HEK293 (cell line): ENCODE measurements around the gene CLCN2.

Experiments
- CTCF ChIA-PET: fragments of 350-600 bp; formaldehyde crosslinking; extraction: SDS; loops from one replicate; lab custom pipeline; 2021; ENCODE audit warnings: antibody characterized with exemption; lab: Yijun Ruan, JAX
- POLR2A ChIA-PET: fragments of 300-600 bp; formaldehyde crosslinking; extraction: SDS; loops from one replicate; lab custom pipeline; 2020; ENCODE audit warnings: antibody characterized with exemption, inconsistent platforms; lab: Yijun Ruan, JAX
- H3K27ac ChIP-seq: fragments of 200-500 bp; sonication (Bioruptor generic); 2 replicates; pipeline ENCODE4 v1.5.1; 2014; ENCODE audit warnings: low read depth, low read length, control low read depth, inconsistent platforms; ENCODE audit errors: extremely low read depth
- H3K36me3 ChIP-seq, 2 experiments: fragments of 200-500 bp in 1 of 2; sonication (Bioruptor generic) in 1 of 2; 1 replicate in 1 of 2; 2 replicates in 1 of 2; pipeline ENCODE4 v1.5.1; 2014 to 2017; ENCODE audit warnings: inconsistent platforms in 2 of 2, low read length in 2 of 2; ENCODE audit not compliant: control insufficient read depth in 2 of 2, insufficient read depth in 1 of 2
- H3K4me1 ChIP-seq: fragments of 200-500 bp; sonication (Bioruptor generic); 2 replicates; pipeline ENCODE4 v1.5.1; 2014; ENCODE audit warnings: mild to moderate bottlenecking, low read length, inconsistent platforms; ENCODE audit not compliant: control insufficient read depth, insufficient read depth
- H3K4me3 ChIP-seq: 2 replicates; pipeline ENCODE4 v1.5.1; 2011; ENCODE audit warnings: low read depth, mild to moderate bottlenecking, control low read depth, low read length, moderate library complexity
- H3K9me3 ChIP-seq: fragments of 200-500 bp; sonication (Bioruptor generic); 2 replicates; pipeline ENCODE4 v1.5.1; 2014; ENCODE audit warnings: low read depth, low read length, inconsistent platforms; ENCODE audit not compliant: control insufficient read depth, insufficient read depth
- ELK4 ChIP-seq: IDR thresholded peaks from 2 replicates; pipeline ENCODE4 v1.6.1; 2011; ENCODE audit warnings: mild to moderate bottlenecking, low read depth, low read length, borderline replicate concordance
- GLI2 ChIP-seq: fragments of 450-650 bp; formaldehyde crosslinking; IDR thresholded peaks from 2 replicates; pipeline ENCODE4; 2017; ENCODE audit warnings: missing biosample characterization, missing genetic modification characterization, low read depth, borderline replicate concordance
- KLF17 ChIP-seq: fragments of 450-650 bp; formaldehyde crosslinking; IDR thresholded peaks from 2 replicates; pipeline ENCODE4 v1.5.1; 2016; ENCODE audit warnings: missing biosample characterization, missing genetic modification characterization
- PRDM4 ChIP-seq: fragments of 450-650 bp; formaldehyde crosslinking; IDR thresholded peaks from 2 replicates; pipeline ENCODE4 v1.5.1; 2017; ENCODE audit warnings: missing biosample characterization, missing genetic modification characterization
- RBAK ChIP-seq: fragments of 450-650 bp; formaldehyde crosslinking; IDR thresholded peaks from 2 replicates; pipeline ENCODE4 v1.5.1; 2016; ENCODE audit warnings: missing biosample characterization, missing genetic modification characterization
- SCRT1 ChIP-seq: fragments of 450-650 bp; formaldehyde crosslinking; IDR thresholded peaks from 2 replicates; pipeline ENCODE4 v1.5.1; 2016; ENCODE audit warnings: missing biosample characterization, missing genetic modification characterization, borderline replicate concordance
- TSHZ1 ChIP-seq: fragments of 450-650 bp; formaldehyde crosslinking; IDR thresholded peaks from 2 replicates; pipeline ENCODE4 v1.5.1; 2016; ENCODE audit warnings: missing biosample characterization, missing genetic modification characterization, borderline replicate concordance
- YY2 ChIP-seq: fragments of 450-650 bp; formaldehyde crosslinking; IDR thresholded peaks from 2 replicates; pipeline ENCODE4 v1.5.1; 2016; ENCODE audit warnings: missing biosample characterization, missing genetic modification characterization
- ZBTB49 ChIP-seq: fragments of 450-650 bp; formaldehyde crosslinking; IDR thresholded peaks from 2 replicates; pipeline ENCODE4 v1.5.1; 2016; ENCODE audit warnings: missing biosample characterization, missing genetic modification characterization, low read depth
- ZNF19 ChIP-seq: fragments of 450-650 bp; formaldehyde crosslinking; IDR thresholded peaks from 2 replicates; pipeline ENCODE4; 2016; ENCODE audit warnings: missing biosample characterization, missing genetic modification characterization, low read depth
- ZNF214 ChIP-seq: fragments of 450-650 bp; formaldehyde crosslinking; IDR thresholded peaks from 2 replicates; pipeline ENCODE4 v1.5.1; 2017; ENCODE audit warnings: missing biosample characterization, mild to moderate bottlenecking, missing genetic modification characterization, borderline replicate concordance
- ZNF366 ChIP-seq: fragments of 450-650 bp; formaldehyde crosslinking; conservative IDR thresholded peaks from 2 replicates; pipeline ENCODE4 v1.5.1; 2016; ENCODE audit warnings: missing biosample characterization, missing genetic modification characterization
- ZNF398 ChIP-seq: fragments of 450-650 bp; formaldehyde crosslinking; IDR thresholded peaks from 2 replicates; pipeline ENCODE4 v1.5.1; 2017; ENCODE audit warnings: missing biosample characterization, missing genetic modification characterization
- ZNF544 ChIP-seq: fragments of 450-650 bp; formaldehyde crosslinking; IDR thresholded peaks from 2 replicates; pipeline ENCODE4 v1.5.0; 2017; ENCODE audit warnings: missing biosample characterization, missing genetic modification characterization
- ZNF585B ChIP-seq: fragments of 450-650 bp; formaldehyde crosslinking; IDR thresholded peaks from 2 replicates; pipeline ENCODE4 v1.5.1; 2016; ENCODE audit warnings: missing biosample characterization, missing genetic modification characterization
- ZNF623 ChIP-seq: fragments of 450-650 bp; formaldehyde crosslinking; IDR thresholded peaks from 2 replicates; pipeline ENCODE4 v1.5.1; 2016; ENCODE audit warnings: missing biosample characterization, missing genetic modification characterization
- ZNF660 ChIP-seq: fragments of 450-650 bp; IDR thresholded peaks from 2 replicates; pipeline ENCODE4 v1.5.1; 2018; ENCODE audit warnings: missing biosample characterization, mild to moderate bottlenecking, missing genetic modification characterization
- ZNF837 ChIP-seq: fragments of 450-650 bp; formaldehyde crosslinking; IDR thresholded peaks from 2 replicates; pipeline ENCODE4 v1.5.1; 2016; ENCODE audit warnings: missing biosample characterization, missing genetic modification characterization
- ZSCAN5A ChIP-seq: fragments of 450-650 bp; formaldehyde crosslinking; IDR thresholded peaks from 2 replicates; pipeline ENCODE4 v1.5.1; 2016; ENCODE audit warnings: missing biosample characterization, missing genetic modification characterization

CLCN2 gene

GRCh38 chr3:184358921-184359350 is 2.5 kb downstream of the CLCN2 start:
- Histone ChIP-seq H3K9me3 (no peaks in the 10 kb centered on the region), H3K36me3 (peaks cover 0 to 42% of the 10 kb centered on the region in 2 experiments; a peak in 1 of 3 replicates), H3K27ac (no peak overlapping the region), H3K4me1 (no peaks in the 10 kb centered on the region), H3K4me3 (no peak overlapping the region)
- TF ChIP-seq KLF17 = no peak
- POLR2A ChIA-PET = no interaction called here
- CTCF ChIA-PET = interaction anchor here (0.7 to 0.9 kb wide), 3 partner anchors 8 to 166 kb away, joined by 3 read pairs; no protein-coding TSS in a partner anchor

- no peaks in the 10 kb centered on the region for H3K4me1 ChIP-seq
- no peaks in the 10 kb centered on the region for H3K9me3 ChIP-seq
- no peak overlapping the region for H3K4me3 ChIP-seq
- H3K36me3 ChIP-seq = peaks cover 0 to 48% of the 10 kb centered on the region in 2 experiments; a peak in 1 of 3 replicates
- ChIA-PET CTCF (interaction anchor here (0.7 to 0.9 kb wide), 3 partner anchors 7 to 166 kb away, joined by 3 read pairs; no protein-coding TSS in a partner anchor), POLR2A (no interaction called here)
- H3K27ac ChIP-seq = no peak overlapping the region
- TF ChIP-seq ZNF585B = no peak
- no peak for TF ChIP-seq ZSCAN5A (tag by site-specific recombination)
- TF ChIP-seq YY2 (tag by site-specific recombination) = no peak
- TF ChIP-seq ZNF544 (tag by site-specific recombination) = no peak
- no peak for TF ChIP-seq ZBTB49 (tag by site-specific recombination)
- TF ChIP-seq SCRT1 (tag by site-specific recombination) = no peak
- no peak for TF ChIP-seq TSHZ1
- no peak for TF ChIP-seq ZNF366 (tag by site-specific recombination)
- TF ChIP-seq ZNF19 (tag by site-specific recombination) = no peak
- no peak for TF ChIP-seq PRDM4
- no peak for TF ChIP-seq ELK4
- no peak for TF ChIP-seq ZNF214 (tag by site-specific recombination)
- no peak for TF ChIP-seq ZNF837 (tag by site-specific recombination)
- TF ChIP-seq ZNF660 (tag by site-specific recombination) = no peak
- no peak for TF ChIP-seq ZNF623
- TF ChIP-seq RBAK (tag by site-specific recombination) = no peak
- no peak for TF ChIP-seq GLI2 (tag by site-specific recombination)
- no peak for TF ChIP-seq ZNF398 (tag by site-specific recombination)
These were observed 3.2 kb downstream of the CLCN2 start for GRCh38 chr3:184358124-184358767.
